T-helper 1 cell treated with Interleukin-12 subunit alpha and Interleukin-12 subunit beta and Interleukin-4 antibody, amounts not matched to agents 30 μg/mL and 1 μg/mL, for 36 hours (primary cell): Measurements from ENCODE around the gene RPS28.
"Not testable (repeated sequence)": the region's sequence is repeated elsewhere in the genome, so short reads cannot be mapped to it uniquely, and the experiment has no call there.

Experiments used
- H3K27ac Mint-ChIP-seq: one replicate; pipeline ENCODE4 v1.8.0; 2021; ENCODE audit warnings: mild to moderate bottlenecking, mixed read lengths
- H3K27me3 Mint-ChIP-seq: one replicate; pipeline ENCODE4 v1.8.0; 2021; ENCODE audit warnings: low read depth, mixed read lengths
- H3K36me3 Mint-ChIP-seq: one replicate; pipeline ENCODE4 v1.8.0; 2021; ENCODE audit warnings: low read depth, mixed read lengths
- H3K4me1 Mint-ChIP-seq: one replicate; pipeline ENCODE4 v1.8.0; 2021; ENCODE audit warnings: low read depth, mixed read lengths
- H3K4me3 Mint-ChIP-seq: one replicate; pipeline ENCODE4 v1.8.0; 2021; ENCODE audit warnings: mild to moderate bottlenecking, moderate library complexity, mixed read lengths
- H3K9me3 Mint-ChIP-seq: one replicate; pipeline ENCODE4 v1.8.0; 2021; ENCODE audit warnings: mixed read lengths

The RPS28 gene

DNA sequence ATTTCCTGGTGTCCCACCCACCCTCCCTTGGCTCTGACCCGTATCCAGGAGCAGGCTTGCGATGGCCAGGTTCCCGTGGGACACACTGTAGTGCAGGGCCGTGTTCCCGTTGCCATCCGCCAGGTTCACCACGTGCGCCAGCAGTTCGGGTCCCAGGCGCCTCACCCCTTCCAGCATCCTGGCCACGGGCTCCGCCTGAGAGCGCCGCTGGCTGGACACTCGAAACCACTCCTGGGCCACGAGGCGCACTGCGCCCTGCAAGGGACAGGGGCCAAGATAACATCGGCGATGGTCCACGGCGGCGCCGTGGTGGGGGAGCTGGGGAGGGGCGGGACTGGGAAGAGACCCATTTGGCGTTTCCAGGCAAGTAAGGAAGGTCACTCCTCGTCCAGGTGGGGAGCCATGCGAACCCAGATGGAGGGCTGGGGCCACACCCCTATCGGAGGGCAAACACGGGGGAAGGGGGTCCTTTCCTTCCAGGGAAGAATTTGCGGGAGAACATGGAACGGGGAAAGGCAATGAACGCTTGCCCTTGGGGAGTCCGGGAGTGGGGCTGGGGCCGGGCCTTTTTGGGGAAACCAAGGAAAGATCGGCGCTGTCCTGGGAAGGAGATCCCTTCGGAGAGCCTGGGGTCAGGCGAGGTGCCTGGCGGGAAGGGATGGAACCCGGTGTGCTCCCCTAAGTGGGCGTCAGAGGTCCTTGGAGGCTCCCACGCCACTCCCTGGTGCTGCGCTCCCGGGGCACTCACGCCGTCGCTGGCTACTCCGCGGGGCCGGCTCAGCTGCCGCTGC, 11.9 kb downstream of the RPS28 start:
- Mint-ChIP-seq H3K36me3 (no peaks in the 10 kb centered on the region), H3K27me3 (peaks cover 34% of the 10 kb centered on the region), H3K4me3 (no peak overlapping the region), H3K4me1 (peaks cover 2% of the 10 kb centered on the region), H3K9me3 (no peaks in the 10 kb centered on the region), H3K27ac (no peak overlapping the region)

DNA sequence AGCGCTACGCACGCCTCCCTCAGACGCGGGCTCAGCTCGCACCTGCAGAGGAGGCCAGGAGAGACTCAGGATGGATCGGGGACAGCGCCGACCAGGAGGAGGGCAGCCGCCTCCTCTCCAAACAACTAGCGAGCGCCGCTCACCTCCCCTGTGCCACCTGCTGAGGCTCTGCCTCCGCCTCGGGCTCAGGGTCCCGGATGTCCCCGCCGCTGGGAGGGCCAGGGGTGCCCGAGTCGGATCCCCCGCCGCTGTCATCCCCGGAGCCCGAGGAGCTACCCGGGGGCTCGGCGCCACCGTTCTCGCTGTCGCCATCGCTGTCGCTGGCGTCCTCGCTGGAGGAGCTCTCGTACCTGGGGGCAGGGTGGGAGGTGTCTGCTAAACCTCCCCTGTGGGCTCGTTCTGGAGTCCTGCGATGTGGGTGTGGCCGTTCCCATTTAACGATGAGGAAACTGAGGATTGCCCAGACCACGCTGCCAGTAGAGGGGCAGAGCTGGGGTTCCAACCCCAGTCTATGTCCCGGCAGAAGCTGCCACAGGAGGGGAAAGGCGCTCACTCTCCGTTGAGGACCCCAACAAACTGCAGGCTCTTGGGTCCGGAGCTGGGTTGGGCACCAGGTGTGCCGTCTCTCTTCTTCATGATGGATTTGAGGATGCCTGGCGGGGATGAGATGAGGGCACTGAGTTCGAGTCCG, 12.6 kb downstream of the RPS28 start:
- no peak overlapping the region for H3K27ac Mint-ChIP-seq
- no peak overlapping the region for H3K4me3 Mint-ChIP-seq
- peaks cover 33% of the 10 kb centered on the region for H3K27me3 Mint-ChIP-seq
- peaks cover 2% of the 10 kb centered on the region for H3K4me1 Mint-ChIP-seq
- H3K9me3 Mint-ChIP-seq: no peaks in the 10 kb centered on the region
- H3K36me3 Mint-ChIP-seq: no peaks in the 10 kb centered on the region

DNA sequence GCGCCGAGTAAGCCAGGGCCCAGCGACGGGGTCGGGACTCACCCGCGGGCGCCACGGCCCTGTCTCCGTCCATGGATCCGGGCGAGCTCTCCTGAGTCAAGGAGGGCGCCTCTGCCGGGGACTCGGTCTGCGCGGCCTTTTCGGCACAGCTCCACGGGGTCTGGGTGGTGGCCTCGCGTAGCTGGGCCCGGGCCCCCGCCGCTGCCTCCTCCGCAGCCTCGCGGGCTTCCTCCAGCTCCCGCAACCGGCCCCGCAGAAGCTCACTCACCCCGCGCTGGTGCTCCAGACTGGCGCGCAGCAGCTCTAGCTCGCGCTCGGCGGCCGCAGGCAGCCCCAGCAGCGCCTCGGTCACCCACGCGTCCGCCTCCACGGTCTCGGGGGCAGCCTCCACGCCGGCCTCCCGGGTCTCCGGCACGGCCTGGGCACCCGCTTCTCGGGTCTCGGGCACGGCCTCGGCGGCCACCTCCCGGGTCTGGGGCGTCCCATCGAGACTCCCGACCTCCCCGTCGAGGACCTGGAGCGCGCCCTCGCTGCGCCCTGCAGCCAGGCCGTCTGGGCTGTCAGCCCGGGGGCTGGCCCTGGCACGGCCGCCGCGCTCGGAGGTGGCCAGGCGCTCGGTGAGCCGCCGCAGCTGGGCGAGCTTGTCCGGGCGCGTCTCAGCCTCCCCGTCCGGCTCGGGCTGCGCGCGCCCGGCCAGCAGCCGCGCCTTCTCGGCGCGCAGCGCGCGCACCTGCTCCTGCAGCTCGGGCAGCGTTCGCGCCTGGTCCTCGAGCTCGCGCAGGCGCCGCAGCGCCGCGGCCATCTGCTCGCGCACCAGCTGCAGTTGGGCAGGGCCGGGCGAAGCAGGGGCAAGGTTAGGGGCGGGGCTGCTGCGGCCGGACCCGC, 13.4 kb downstream of the RPS28 start:
- Mint-ChIP-seq H3K4me1 (peaks cover 2% of the 10 kb centered on the region), H3K36me3 (no peaks in the 10 kb centered on the region), H3K9me3 (no peaks in the 10 kb centered on the region), H3K27ac (no peak overlapping the region), H3K4me3 (no peak overlapping the region), H3K27me3 (peaks cover 37% of the 10 kb centered on the region)

DNA sequence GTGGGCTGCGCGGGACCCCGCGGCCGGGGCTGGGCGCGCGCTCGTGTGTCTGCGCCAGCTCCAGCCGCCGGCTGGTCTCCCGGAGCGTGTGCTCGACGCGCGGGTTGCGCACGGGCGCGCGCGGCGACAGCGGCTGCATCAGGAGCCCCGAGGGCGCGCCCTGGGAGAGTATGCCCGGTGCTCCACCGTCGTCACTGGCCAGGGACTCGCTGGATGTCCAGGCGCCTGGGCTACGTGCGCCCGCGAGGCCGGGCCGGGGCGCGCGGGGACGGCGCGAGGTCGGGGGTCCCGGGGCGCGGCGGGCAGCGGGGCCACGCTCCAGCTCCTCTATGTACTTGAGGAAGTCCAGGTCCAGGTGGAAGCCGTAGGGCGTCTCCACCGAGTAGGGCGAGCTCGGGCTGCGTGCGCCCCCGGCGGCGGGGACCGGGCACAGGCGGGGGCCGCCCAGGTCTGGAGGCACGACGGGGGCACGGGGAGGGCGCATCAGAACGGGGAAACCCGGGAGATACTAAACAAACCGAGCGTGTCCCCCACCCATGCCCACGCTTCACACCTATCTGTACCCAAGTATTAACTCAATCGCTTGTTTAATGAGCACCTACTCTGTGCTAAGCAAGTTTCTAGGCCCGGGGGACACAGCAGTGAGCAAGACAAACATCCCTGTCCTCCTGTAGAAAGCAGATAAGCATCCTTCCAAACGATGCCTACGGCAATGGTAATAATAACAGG, 14.2 kb downstream of the RPS28 start:
- no peaks in the 10 kb centered on the region for H3K9me3 Mint-ChIP-seq
- no peaks in the 10 kb centered on the region for H3K36me3 Mint-ChIP-seq
- peak overlapping the region; percentile 68 for H3K27ac Mint-ChIP-seq
- H3K27me3 Mint-ChIP-seq: peaks cover 40% of the 10 kb centered on the region
- peak overlapping the region; percentile 34 for H3K4me3 Mint-ChIP-seq
- H3K4me1 Mint-ChIP-seq: peaks cover 2% of the 10 kb centered on the region

- no peaks in the 10 kb centered on the region for H3K36me3 Mint-ChIP-seq
- no peaks in the 10 kb centered on the region for H3K9me3 Mint-ChIP-seq
- H3K27ac Mint-ChIP-seq: peak overlapping the region; percentile 68
- H3K27me3 Mint-ChIP-seq: peaks cover 46% of the 10 kb centered on the region
- peak overlapping the region; percentile 34 for H3K4me3 Mint-ChIP-seq
- H3K4me1 Mint-ChIP-seq: peaks cover 2% of the 10 kb centered on the region
These were observed 14.8 kb downstream of the RPS28 start for GRCh38 chr19:8336072-8336569.

GRCh38 chr19:8336660-8337059, 15.4 kb downstream of the RPS28 start:
- H3K27me3 Mint-ChIP-seq: peaks cover 50% of the 10 kb centered on the region
- peaks cover 2% of the 10 kb centered on the region for H3K4me1 Mint-ChIP-seq
- no peaks in the 10 kb centered on the region for H3K9me3 Mint-ChIP-seq
- no peak overlapping the region for H3K27ac Mint-ChIP-seq
- H3K4me3 Mint-ChIP-seq: no peak overlapping the region
- no peaks in the 10 kb centered on the region for H3K36me3 Mint-ChIP-seq

DNA sequence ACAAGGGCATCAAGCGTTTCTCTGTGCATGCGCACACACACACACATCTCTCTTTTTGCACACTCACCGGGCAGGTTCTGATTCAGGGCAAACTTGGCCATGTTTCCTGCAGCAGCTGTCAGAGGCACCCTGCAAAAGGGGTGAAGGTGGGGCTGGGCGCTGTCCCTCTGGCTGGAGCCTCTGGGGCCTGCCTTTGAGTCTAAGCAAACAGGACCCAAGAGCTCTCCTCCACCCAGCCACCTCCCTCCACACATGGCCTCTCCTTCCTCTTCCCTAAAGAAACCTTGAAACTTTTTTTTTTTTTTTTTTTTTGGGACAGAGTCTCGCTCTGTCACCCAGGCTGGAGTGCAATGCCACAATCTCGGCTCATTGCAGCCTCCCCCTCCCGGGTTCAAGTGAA, 16.4 kb downstream of the RPS28 start:
- Mint-ChIP-seq H3K27me3 (peaks cover 58% of the 10 kb centered on the region), H3K4me1 (peaks cover 2% of the 10 kb centered on the region), H3K9me3 (no peaks in the 10 kb centered on the region), H3K27ac (no peak overlapping the region), H3K36me3 (no peaks in the 10 kb centered on the region), H3K4me3 (no peak overlapping the region)

GRCh38 chr19:8338835-8339234, 17.5 kb downstream of the RPS28 start:
- Mint-ChIP-seq H3K9me3 (no peaks in the 10 kb centered on the region), H3K36me3 (no peaks in the 10 kb centered on the region), H3K4me3 (no peak overlapping the region), H3K27ac (no peak overlapping the region), H3K4me1 (peaks cover 3% of the 10 kb centered on the region), H3K27me3 (peaks cover 66% of the 10 kb centered on the region)

DNA sequence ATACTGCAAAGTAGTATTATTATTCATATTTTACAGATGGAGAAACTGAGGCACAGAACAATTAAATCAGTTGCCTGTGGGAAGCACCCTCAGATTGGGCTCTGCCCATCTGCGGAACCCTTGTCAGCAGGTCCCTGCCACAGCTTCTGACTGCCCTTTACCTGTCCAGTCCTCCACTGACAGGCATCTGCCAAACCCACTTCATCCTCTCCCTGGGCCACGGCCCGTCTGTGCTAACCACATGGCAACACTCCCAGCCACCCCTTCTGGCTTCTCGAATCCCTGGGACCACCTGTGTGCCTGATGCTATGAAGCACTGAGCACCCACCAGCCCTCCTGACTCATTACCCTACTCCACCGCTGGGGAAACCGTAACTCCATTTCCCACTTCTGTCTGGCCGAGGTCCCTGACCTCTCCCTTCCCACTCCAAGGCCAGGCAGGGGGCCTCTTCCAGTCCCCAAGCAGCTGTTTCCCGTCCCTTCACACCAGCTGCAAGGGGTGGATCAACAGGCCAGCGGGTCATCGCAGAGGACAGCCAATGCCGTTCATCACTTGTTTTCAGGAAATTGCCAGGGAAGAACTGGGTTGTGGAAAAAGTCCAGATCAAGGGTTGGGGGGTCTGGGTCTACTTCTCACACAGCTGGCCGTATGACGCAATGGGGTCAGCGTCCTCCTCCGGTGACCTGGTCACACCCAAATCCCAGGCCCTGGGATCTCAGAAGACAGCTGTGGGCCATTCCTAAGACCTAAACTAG, 19.2 kb downstream of the RPS28 start:
- H3K27ac Mint-ChIP-seq: no peak overlapping the region
- peaks cover 3% of the 10 kb centered on the region for H3K4me1 Mint-ChIP-seq
- H3K27me3 Mint-ChIP-seq: peaks cover 64% of the 10 kb centered on the region
- no peaks in the 10 kb centered on the region for H3K9me3 Mint-ChIP-seq
- H3K4me3 Mint-ChIP-seq: no peak overlapping the region
- H3K36me3 Mint-ChIP-seq: no peaks in the 10 kb centered on the region

DNA sequence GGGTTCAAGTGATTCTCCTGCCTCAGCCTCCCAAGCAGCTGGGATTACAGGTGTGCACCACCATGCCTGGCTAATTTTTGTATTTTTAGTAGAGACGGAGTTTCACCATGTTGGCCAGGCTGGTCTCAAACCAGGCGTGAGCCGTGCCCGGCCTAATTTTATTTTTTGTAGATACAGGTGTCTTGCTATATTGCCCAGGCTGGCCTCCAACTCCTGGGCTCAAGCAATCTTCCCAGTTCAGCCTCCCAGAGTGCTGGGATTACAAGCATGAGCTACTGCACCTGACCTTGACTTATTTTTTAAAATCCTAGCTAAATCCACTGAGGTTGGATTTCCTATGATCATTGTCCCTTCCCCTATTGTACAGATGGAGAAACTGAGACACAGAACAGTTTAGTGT, 20.2 kb downstream of the RPS28 start:
- H3K9me3 Mint-ChIP-seq, H3K36me3 Mint-ChIP-seq, H3K4me1 Mint-ChIP-seq, H3K27ac Mint-ChIP-seq, H3K4me3 Mint-ChIP-seq: not testable (repeated sequence)
- peaks cover 55% of the 10 kb centered on the region for H3K27me3 Mint-ChIP-seq

GRCh38 chr19:8342316-8342683, 21.0 kb downstream of the RPS28 start:
- no peak overlapping the region for H3K27ac Mint-ChIP-seq
- H3K4me1 Mint-ChIP-seq: peaks cover 2% of the 10 kb centered on the region
- no peak overlapping the region for H3K4me3 Mint-ChIP-seq

GRCh38 chr19:8342684-8343482, 21.6 kb downstream of the RPS28 start, which contains the start of gene KANK3:
Gene KANK3, minus strand, starts transcription at chr19:8343262. Its CDS starts 5,434 bp downstream, at chr19:8337828.
- H3K27me3 Mint-ChIP-seq: peaks cover 49% of the 10 kb centered on the region
- H3K4me3 Mint-ChIP-seq: peak within 1 kb of the TSS; percentile 69
- H3K36me3 Mint-ChIP-seq: no peaks in the 10 kb centered on the region
- H3K4me1 Mint-ChIP-seq: peaks cover 2% of the 10 kb centered on the region
- no peaks in the 10 kb centered on the region for H3K9me3 Mint-ChIP-seq
- H3K27ac Mint-ChIP-seq: no peak within 1 kb of the TSS

More at GRCh38 chr19:8342316-8342683, 21.0 kb downstream of the RPS28 start:
- Mint-ChIP-seq H3K27me3 (peaks cover 54% of the 10 kb centered on the region), H3K36me3 (no peaks in the 10 kb centered on the region), H3K9me3 (no peaks in the 10 kb centered on the region)

DNA sequence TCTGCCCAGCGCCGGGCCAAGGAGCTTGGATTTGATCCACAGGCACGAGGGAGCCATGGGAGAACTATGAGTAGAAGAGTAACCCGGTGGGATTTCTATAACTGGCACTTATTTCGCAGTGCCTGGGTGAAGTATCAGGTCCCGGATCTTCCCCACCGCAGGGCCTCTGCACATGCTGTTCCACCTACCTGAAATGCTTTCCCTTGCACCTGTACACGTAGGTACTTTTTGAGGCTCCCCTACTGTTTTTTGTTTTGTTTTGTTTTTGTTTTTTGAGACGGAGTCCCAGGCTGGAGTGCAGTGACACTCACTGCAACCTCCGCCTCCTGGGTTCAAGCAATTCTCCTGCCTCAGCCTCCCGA, 22.2 kb downstream of the RPS28 start:
- Mint-ChIP-seq H3K9me3 (no peaks in the 10 kb centered on the region), H3K4me3 (peak overlapping the region; percentile 69), H3K27me3 (peaks cover 45% of the 10 kb centered on the region), H3K4me1 (peaks cover 2% of the 10 kb centered on the region), H3K27ac (no peak overlapping the region), H3K36me3 (no peaks in the 10 kb centered on the region)
